HG02852 (cell line): ENCODE results near the gene KIAA1671.
"Not testable (repeated sequence)": the region's sequence is repeated elsewhere in the genome, so short reads cannot be mapped to it uniquely, and the experiment has no call there.

Source experiments
- ATAC-seq: cut with Tn5 transposase; IDR thresholded peaks from one replicate; pipeline ENCODE4 v1.9.1; 2021; ENCODE audit warnings: mild to moderate bottlenecking, moderate library complexity; ENCODE audit not compliant: unreplicated experiment

Gene KIAA1671

GRCh38 chr22:25183949-25184619 is 231.6 kb downstream of the KIAA1671 start:
- no peak for ATAC-seq

- ATAC-seq = no peak
Measured at GRCh38 chr22:25186140-25186539, 233.6 kb downstream of the KIAA1671 start.

GRCh38 chr22:25187469-25187868 is 235.0 kb downstream of the KIAA1671 start:
- no peak for ATAC-seq

GRCh38 chr22:25192406-25192805 is 239.9 kb downstream of the KIAA1671 start:
- ATAC-seq = no peak

- ATAC-seq = no peak
Measured at GRCh38 chr22:25193130-25193529, 240.6 kb downstream of the KIAA1671 start.

GRCh38 chr22:25193548-25193947 is 241.0 kb downstream of the KIAA1671 start:
- ATAC-seq = no peak

GRCh38 chr22:25196326-25196725 is 243.8 kb downstream of the KIAA1671 start:
- no peak for ATAC-seq

GRCh38 chr22:25197340-25197739 is 244.8 kb downstream of the KIAA1671 start:
- ATAC-seq = no peak

GRCh38 chr22:25199731-25200520 is 247.4 kb downstream of the KIAA1671 start, which contains the start of gene CRYBB3:
CRYBB3 (plus strand) TSS chr22:25199858; CDS start chr22:25201397, 1,539 bp downstream.
- no peak for ATAC-seq

- no peak for ATAC-seq
Measured at GRCh38 chr22:25200967-25201366, 248.5 kb downstream of the KIAA1671 start.

GRCh38 chr22:25201557-25202273 is 249.2 kb downstream of the KIAA1671 start:
- no peak for ATAC-seq

GRCh38 chr22:25202290-25202921 is 249.9 kb downstream of the KIAA1671 start:
- no peak for ATAC-seq

- no peak for ATAC-seq
Measured at GRCh38 chr22:25203082-25203481, 250.6 kb downstream of the KIAA1671 start.

- not testable (repeated sequence) for ATAC-seq
Measured at GRCh38 chr22:25204547-25204946, 252.0 kb downstream of the KIAA1671 start.

GRCh38 chr22:25205847-25206246 is 253.3 kb downstream of the KIAA1671 start:
- no peak for ATAC-seq

- no peak for ATAC-seq
Measured at GRCh38 chr22:25206998-25207397, 254.5 kb downstream of the KIAA1671 start.

- no peak for ATAC-seq
Measured at GRCh38 chr22:25207553-25208157, 255.1 kb downstream of the KIAA1671 start.

GRCh38 chr22:25208328-25208727 is 255.8 kb downstream of the KIAA1671 start:
- no peak for ATAC-seq

GRCh38 chr22:25208743-25209505 is 256.4 kb downstream of the KIAA1671 start:
- no peak for ATAC-seq

GRCh38 chr22:25210793-25211192 is 258.3 kb downstream of the KIAA1671 start:
- ATAC-seq = no peak
